UCSD-AML1 (cell line): ENCODE results near the gene INO80C.

ENCODE experiments used
- DNase-seq: peaks from one replicate; lab custom pipeline; 2025; ENCODE audit not compliant: unreplicated experiment; lab: John Stamatoyannopoulos, UW

INO80C gene

GRCh38 chr18:35513181-35513936 lies 15.6 kb upstream of the INO80C start:
- DNase-seq, result no peak

DNA sequence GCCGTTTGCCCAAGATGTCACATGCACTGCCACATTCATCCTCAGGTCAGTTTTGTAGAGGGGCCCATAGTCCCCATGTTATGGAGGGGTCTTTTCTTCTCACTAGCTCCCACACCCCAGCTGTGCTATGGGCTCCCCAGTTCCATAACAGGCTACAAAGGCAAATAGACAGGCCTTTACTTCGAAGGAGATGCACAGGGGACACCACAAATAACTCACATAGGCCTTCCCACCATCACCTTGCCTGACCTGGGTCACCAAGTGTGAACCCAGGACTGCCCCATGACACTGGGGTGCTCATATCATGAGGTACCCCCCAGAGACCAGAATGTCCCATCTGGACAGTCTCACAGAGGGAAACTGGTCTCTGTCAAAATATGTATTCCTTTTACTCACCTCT lies 15.0 kb upstream of the INO80C start:
- no peak for DNase-seq

DNA sequence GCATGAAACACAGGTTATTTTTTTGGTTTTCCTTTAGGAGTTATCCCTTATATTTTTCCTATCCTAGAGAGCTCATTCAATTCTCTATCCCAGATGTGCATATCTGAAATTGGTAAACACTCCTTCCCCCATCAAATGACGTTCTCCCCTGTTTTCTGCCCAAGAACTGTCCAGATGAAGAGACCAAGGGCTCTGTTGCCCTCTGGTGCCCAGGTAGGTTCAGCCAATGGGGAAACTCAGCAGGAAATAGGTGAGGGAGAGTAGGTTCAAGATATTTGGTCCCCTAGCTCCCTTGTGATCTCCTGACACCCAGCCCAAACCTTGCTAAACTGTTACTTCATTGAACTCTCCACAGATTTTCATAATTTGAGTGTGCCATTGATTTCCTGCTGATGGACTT lies 14.1 kb upstream of the INO80C start:
- no peak for DNase-seq

GRCh38 chr18:35511428-35511827 lies 13.7 kb upstream of the INO80C start:
- DNase-seq, result no peak

- no peak for DNase-seq
Observed at GRCh38 chr18:35510076-35510651, 12.4 kb upstream of the INO80C start.

- no peak for DNase-seq
Observed at GRCh38 chr18:35508746-35509338, 11.1 kb upstream of the INO80C start.

GRCh38 chr18:35508030-35508429 lies 10.3 kb upstream of the INO80C start:
- DNase-seq, result no peak

GRCh38 chr18:35507623-35508022 lies 9.9 kb upstream of the INO80C start:
- no peak for DNase-seq

DNA sequence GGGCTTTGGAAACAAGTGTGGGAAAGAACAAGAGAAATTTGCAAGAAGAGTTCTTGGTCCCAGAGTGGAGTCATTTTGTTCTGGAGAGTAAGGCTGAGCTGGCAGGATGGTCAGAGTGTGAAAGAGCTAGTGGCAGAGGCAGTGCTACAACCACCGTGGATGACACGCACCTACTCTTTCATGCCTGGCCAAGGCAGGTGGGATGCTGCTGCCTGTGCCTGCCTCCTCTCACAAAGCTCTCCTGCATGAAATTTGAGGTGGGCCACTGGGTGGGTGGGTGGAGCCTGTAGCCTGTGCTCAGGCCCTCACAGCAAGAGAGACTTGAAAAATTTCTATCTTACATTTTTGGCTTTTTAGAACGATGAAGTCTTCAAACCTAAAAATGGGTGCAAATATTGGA lies 9.4 kb upstream of the INO80C start:
- no peak for DNase-seq

DNA sequence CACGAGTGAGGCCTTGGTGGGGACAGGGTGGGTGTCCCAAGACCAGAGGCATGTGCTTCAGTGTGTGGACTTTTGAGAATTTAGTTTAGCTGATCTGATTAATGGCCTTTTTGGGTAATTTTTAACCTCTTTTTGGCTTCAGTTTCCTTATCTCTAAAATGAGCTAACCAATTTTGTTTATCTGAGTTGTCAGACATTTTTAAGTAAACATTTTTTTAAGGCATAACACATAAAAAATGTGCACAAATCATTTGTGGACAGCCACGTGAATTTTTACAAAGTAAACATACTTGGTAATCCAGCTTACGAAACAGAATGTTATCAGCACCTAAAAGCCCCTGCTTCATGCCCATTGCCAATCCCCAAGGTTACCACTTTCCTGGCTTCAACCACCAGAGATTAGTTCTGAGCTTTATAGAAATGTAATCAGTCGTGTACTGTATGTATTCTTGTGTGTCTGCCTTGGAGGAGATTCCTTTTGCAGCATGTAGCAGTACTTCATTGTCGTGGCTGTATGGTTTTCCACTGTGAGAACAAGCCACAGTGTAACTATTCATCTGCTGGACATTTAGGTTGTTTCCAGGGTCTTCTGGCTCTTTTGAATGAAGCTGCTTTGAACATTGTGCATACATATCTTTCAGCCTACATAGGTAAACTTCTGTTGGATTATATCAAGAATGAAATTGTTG lies 8.4 kb upstream of the INO80C start:
- no peak for DNase-seq

GRCh38 chr18:35504996-35505395 lies 7.2 kb upstream of the INO80C start:
- DNase-seq, result no peak

GRCh38 chr18:35502052-35502451 lies 4.3 kb upstream of the INO80C start:
- DNase-seq, result peak; percentile 36

- no peak for DNase-seq
Observed at GRCh38 chr18:35501369-35501768, 3.6 kb upstream of the INO80C start.

DNA sequence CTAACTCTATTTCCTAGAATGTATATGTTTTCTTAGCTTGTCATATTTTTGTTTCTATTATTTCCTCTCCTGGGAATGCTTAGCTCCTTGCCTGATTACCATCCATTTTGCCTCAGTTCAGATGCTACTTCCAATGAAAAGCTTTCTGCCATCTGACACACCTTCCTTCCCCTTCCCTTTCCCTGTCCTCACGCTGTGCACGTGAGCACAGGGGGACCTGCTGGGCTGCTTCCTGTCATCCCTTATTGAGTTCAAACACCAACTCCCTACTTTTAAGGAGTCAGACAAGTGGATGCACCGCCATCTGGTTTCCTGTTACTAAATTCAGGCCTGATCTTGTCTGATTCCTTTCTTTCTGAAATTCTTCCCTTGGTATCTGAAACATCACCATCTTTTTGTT lies 2.4 kb upstream of the INO80C start:
- DNase-seq, result no peak

DNA sequence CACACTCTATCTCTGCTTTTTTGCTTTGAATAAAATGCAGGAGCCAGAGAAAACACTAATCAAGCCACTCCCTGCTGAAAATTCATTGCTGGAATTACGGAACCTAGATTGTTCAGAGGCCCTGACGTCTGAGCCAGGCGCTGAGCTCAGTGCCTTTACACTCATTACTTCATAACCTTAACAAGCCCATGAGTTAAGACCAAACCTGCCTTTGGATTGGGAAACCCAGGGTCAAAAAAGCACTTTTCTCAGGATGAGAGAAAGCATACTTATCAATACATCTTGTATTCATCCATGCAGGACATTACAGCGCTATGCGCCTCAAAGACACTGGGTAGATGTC lies 762 bp downstream of the INO80C start:
- DNase-seq, result no peak

DNA sequence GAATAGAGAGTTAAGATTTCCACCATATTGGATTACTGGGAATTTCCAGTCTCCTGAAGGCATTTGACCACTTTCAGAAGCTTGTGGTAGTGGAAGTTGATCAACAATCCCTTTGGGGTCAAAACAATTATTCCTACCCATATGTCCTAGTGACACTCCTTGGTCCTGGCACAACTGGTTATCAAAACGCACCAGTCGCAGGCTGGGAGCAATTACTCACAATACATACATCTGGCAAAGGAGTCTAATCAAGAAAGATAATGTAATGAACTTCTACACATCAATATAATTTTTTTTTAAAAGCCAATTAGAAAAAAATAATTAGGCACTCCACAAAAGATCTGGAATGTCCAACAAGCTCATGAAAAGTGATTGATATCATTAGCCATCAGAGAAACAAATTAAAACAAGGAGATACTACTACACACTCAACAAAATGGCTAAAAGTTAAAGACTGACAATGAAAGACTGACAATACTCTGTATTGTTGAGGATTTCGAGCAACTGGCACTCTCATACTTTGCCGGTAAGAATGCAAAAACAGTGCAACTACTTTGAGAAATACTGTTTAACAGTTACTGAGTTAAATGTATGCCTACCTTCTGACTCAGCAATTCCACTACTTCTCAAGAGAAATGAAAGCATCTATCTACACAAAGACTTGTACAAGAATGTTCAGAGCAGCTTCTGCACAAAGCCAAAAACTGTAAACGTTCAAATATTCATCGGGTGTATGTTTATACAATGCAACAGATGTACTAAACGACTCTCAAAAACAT lies 2.0 kb downstream of the INO80C start:
- no peak for DNase-seq

- no peak for DNase-seq
Observed at GRCh38 chr18:35494251-35495220, 3.2 kb downstream of the INO80C start.

DNA sequence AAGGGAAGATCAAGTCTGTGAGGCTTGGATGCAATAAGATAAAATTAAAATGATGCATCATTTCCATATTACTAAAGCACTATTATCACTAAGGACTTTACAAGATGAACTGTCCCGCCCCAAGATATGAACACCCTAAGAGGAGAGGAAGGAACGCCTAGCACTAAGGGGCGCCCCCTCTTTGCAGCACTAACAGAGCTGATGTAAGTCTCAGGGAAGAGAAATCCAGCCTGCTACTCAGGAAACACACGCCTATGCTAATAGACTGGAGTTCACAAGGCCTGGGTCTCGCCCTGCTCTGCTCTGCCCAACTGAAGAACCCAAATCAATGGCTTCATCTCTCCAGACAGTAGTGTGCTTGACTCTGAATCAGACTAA lies 6.1 kb downstream of the INO80C start:
- DNase-seq, result peak; percentile 38

DNA sequence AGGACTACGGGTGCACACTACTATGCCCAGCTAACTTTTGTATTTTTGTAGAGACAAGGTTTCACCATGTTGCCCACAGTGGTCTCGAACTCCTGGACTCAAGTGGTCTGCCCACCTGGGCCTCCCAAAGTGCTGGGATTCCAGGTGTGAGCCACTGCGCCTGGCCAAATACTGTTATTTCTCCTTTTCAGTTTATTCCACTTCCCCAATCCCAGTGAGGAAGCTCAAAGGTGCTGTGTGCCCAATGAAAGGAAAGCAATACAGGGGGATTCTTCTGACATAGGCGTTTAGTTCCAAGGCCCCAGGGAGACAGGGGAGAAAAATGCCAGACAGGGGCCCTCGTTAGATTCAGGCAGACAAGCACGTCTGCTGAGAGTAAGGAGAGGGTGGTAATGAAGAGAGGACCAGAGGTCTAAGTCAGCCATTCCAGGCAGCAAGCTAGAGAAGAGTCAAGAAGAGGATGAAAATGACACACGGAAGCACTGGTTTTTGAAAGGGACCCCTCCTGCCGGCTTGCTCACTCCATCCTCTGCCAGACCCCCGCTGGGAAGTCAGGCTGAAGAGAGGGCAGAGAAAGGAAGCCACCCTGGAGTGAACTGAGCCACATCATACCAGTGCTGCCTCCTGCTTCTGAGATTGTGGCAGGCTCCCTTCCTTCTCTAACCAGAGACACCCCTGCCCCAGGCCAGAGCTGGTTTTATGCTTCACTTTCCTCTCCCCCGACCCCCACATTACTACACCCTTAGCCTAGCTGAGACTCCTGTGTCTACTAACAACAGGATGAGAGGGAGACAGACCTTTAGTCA lies 6.7 kb downstream of the INO80C start:
- DNase-seq, result no peak
